GM10847 (cell line): ENCODE results near the gene NDUFA13.

Experiments used
- POLR2A ChIP-seq: IDR thresholded peaks from 2 replicates; pipeline ENCODE4 v1.6.1; 2011; ENCODE audit not compliant: insufficient read length; ENCODE audit errors: extremely low read depth

The NDUFA13 gene

DNA sequence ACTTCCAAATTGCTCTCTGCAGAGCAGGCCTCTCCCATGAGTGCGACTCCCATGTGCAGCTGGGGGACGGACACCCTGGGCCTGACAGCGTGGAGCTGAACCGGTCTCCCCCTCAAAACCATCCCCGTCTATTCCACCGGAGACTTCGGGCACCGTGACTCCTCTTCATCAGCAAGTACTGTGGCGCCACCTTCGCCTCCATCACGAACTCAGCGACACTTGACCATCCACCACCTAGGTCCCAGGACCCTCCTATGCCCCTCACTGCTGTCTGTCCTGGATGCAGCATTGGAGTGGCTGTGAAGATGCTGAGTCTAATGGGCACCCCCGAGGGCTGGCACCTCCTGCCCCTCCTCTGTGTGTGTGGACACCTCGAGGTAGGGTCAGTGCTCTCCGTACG lies 42.6 kb downstream of the NDUFA13 start:
- TF ChIP-seq POLR2A: no peak

GRCh38 chr19:19559931-19560330 lies 43.9 kb downstream of the NDUFA13 start:
- TF ChIP-seq POLR2A: no peak

DNA sequence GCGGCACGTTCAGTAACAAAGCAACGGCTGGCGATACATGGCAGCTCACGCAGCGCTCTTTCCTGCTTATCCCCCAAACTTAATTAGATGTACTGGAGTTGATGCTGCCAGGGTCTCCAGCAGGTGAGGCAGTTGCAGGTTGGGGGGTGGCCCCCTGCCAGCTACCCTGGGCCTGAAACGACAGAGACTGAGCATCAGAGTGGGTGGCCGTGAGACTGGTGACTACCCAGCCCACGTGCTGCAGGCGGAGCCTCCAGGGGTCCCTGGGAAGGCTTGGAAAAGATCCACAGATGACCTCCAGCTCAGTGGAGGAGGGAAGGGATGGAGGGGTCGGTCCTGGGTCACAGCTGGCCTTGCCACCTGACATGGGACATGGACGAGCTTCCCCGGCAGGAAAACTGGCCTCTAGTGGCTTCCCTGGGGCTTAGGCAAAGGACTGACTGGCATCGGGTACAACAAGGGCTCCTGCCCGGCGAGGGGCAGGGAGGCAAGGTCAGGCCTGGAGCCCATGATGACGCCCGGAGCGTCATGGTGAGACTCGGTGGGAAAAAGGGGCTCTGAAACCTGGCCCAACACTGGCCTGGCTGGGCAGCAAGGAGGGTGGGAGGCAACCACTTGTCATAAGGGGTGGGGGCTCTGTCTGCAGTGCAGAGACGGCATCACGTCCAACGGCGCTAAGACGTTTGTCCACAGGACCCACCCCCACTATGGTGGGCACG lies 46.1 kb downstream of the NDUFA13 start:
- TF ChIP-seq POLR2A: no peak

GRCh38 chr19:19562665-19563347 lies 46.8 kb downstream of the NDUFA13 start:
- TF ChIP-seq POLR2A: no peak

GRCh38 chr19:19563348-19563848 lies 47.4 kb downstream of the NDUFA13 start:
- TF ChIP-seq POLR2A: no peak

- no peak for TF ChIP-seq POLR2A
Measured at GRCh38 chr19:19566306-19566705, 50.3 kb downstream of the NDUFA13 start.

DNA sequence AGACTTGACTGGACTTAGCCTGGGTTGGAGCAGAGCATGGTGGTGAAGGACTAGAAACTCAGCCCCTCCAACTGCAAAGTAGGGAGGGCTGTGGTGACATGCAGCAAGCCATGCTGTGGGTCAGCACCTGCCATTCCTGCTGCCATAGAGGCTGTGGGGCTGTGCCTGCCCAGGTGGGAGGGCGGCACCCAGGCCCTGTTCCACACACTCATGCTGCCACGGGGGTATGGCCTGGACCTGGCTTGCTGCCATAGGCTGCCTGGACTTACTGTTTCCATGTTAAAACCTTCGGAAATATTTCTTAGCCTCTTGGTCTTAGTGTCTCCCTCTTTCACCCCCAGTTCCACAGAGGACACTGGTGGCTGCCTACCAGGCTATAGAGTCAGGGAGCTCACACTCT lies 51.4 kb downstream of the NDUFA13 start:
- TF ChIP-seq POLR2A: no peak

- no peak for TF ChIP-seq POLR2A
Measured at GRCh38 chr19:19568802-19569756, 53.1 kb downstream of the NDUFA13 start.

- no peak for TF ChIP-seq POLR2A
Measured at GRCh38 chr19:19570571-19570970, 54.5 kb downstream of the NDUFA13 start.

DNA sequence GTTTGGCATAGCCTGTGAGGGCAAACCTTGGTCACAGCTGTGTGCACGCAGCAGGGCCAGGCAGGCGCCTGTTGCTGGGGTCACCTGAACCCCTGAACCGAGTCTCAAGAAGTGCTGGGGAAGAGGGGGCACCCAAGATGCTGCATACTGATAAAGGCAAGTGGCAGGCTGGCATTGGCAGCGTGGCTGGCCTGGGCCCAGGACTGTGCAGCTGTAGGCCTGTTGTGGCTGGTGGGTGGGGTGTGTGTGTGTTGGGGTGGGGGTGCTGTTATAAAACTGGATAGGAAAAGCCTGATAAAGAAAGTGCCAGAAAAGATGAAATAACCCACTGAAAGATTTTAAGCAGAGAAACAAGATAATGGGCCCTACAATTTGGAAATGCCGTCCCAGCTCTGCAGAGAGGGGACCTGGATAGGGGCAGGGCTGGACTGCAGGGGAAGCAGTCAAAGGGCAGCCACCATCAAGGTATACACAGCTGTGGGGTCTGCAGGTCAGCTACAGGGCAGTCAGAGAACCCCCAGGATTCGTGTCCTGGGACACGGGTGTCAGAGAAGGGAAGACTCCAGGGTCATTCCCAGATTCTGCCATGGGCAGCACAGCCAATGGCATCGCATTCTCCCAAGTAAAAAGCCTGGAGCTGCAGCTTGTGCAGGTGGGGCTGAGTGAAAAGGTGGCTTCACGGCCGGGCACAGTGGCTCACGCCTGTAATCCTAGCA lies 55.2 kb downstream of the NDUFA13 start:
- no peak for TF ChIP-seq POLR2A

DNA sequence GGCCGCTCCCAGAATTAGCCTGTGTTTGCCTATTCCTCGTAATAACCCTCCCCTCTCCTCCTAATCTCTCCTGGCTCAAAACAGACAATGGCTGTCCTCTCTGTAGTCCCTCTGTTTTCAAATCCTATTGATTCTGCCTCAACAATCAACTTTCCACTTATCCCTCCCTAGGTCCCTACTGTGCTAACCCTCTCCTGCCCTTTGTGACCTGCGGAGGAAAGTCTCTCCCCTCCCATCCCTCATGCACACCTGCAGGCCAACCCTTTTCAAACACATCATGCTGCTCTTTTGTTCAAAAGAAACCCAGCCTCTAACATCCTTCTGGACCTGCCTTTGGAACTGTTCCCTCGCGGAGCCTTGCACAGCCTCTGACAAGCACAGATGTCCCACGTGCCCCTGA lies 59.4 kb downstream of the NDUFA13 start:
- TF ChIP-seq POLR2A: no peak
